HG02938 (cell line): ENCODE data around the gene CDR2.
"Not testable (repeated sequence)": the region's sequence is repeated elsewhere in the genome, so short reads cannot be mapped to it uniquely, and the experiment has no call there.

Experiments
- ATAC-seq: cut with Tn5 transposase; IDR thresholded peaks from one replicate; pipeline ENCODE4 v1.9.1; 2021; ENCODE audit warnings: mild to moderate bottlenecking, moderate library complexity; ENCODE audit not compliant: unreplicated experiment

Gene CDR2

DNA sequence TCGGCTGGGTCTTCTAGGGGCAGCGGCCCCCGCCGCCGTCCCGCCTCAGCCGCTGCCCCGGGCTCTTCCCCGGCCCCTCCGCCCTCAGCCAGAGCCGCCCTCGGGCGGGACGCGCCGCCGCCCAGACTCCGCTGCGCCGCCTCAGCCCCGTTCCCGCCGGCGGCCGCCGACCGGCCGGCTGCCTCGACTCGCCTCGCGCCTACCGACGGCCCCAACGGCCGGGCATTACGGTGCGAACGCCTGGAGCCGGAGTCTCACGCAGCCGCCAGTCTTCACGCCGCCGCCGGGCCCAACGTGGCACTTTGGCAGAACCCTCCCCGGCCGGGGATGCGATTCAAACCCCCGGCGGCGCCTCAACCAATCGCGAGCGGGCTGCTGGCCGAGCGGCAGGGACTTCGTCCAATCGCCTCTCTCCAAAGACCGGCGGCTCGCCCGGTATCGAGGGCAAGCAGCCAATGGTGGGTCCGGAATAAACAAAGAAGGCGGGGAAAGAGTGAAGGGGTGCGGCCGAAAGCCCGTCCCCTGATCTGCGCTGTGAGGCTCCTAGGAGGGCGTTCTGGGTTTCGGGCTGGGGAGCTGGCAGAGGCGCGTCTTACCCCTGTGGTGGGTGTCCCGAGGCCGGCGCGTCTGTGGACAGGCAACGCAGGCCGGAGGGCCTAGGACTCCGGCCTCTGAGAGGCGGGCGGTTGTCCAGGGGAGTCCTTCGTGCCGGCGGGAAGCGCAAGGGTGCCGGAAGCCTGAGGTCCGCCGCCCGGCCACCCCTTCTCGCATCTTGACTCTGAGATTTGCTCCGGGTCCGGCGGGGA, at the start of gene CDR2:
TSS of gene CDR2 (minus strand) at position 309 of the 806 bp plus-strand sequence. CDS start 310 bp downstream, outside the sequence.
- peak; percentile 86 for ATAC-seq

DNA sequence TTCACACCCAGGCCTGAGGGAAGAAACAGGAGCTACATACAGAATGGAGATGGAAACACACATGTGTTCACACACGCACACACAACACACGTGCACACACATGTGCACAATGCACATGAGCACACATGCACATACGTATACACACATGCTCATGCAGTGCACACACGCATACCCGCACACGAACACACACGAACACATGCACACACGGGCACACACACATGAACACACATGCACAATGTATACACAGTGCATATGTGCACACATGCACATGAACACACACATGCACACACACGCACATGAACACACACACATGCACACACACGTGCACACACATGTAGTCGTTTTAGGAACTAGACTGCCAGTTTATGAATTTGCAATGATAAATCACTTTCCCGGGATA, 49.3 kb upstream of the CDR2 start:
- no peak for ATAC-seq

DNA sequence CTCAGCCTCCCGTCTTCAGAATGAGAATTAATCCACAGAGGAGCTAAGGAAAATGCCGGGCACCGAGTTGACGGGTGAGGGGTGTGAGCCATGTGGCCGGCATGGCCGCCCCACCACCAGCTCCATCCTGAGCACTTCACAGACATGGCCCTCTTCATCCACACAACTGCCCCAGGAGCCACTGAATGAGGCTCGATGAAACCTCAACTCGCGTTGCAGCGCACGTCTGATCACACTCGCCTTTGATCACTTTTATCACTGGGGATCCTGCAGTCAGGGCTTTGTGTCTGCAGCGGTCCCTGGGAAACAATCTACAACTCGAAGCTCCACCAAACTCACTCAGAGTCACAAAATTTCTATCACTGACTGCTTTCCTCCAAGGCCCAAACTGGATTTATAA, 46.7 kb upstream of the CDR2 start:
- no peak for ATAC-seq

DNA sequence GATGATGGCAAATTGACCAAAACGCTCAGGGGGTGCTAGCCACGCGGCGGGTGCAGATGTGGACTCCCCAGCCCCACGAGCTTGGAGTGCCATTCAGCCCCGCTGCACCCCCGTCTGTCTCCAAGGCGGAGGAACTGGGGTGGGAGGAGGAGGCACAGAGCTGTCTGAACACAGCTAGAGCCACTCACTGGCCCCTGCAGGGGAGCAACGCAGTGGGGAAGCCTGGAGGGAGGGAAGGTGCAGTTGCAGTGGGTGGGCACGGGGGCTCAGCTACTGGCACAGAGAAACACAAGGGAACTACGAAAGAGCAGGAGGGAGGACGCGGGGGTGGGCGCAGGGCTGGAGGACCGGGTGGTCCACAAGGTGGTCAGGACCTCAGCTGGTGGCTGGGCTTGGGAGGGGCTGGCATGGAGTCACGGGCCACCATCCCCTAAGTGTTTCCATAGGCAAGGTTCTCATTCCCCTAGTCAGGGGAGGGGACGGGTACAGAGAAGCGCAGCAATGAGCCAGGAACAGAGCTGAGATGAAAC, 46.3 kb upstream of the CDR2 start:
- no peak for ATAC-seq

DNA sequence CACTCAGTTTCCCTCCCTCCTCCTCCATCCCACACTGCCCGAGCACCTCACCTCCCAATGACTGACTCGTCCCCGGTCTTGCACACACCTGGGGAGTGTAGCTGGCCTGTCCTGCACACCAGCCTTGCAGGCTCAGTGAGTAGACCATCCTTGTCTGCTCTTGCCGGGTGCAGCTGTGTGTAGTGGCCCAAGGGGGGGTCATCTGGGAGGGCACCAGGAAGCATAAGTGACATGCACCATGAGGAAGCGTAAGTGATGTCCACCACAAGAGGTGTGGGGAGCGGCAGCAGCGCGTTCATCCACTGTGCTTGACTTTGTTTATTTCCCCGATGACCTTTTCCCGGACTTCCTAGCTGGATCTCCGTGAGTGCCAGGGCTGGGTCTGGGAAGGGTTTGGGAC, 45.5 kb upstream of the CDR2 start:
- no peak for ATAC-seq

DNA sequence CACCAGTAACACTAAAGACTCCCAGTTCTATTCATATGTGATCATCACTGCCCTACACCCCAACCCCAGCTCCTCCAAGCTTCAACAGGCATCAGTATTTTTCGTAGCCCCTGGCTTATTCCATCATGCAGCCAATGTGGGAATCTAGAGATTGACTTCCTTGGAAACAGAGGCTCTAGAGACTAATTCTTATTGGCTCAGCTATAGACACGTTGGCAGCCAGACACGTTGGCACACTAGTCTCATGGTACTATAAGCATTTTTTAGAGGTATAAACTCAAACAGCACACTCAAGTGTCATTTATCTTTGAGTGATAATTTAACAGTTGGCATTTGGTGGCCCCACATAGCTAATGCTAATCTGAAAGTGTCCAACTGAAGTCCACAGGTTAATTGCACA, 44.4 kb upstream of the CDR2 start:
- ATAC-seq = no peak

DNA sequence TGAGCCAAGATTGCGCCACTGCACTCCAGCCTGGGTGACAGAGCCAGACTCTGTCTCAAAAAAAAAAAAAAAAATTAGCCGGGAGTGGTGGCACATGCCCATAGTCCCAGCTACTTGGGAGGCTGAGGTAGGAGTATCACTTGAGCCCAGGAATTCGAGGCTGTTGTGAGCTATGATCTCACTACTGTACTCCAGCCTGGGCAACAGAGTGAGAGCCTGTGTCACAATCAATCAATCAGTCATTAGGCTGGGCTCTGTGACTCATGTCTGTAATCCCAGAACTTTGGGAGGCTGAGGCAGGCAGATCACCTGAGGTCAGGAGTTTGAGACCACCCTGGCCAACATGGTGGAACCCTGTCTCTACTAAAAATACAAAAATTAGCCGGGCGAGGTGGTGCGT, 43.4 kb upstream of the CDR2 start:
- ATAC-seq = not testable (repeated sequence)

DNA sequence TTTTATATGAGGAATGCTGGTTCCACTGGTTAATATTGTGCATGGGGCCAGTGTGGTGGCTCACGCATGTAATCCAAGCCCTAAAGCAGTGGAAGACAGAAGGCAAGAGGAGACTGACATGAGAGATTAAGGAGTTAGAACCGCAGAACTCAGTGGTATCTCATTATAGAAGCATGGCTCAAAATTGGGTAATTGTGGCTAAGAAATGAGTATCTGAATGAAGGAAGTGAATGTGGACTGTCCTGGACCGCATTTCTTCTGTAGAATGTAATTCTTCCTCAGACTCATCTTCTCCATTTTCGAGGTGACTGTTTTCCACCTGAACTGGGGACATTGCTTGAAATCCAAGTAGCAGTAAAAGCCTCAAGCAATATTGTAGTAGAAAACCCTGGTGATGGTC, 42.6 kb upstream of the CDR2 start:
- no peak for ATAC-seq

DNA sequence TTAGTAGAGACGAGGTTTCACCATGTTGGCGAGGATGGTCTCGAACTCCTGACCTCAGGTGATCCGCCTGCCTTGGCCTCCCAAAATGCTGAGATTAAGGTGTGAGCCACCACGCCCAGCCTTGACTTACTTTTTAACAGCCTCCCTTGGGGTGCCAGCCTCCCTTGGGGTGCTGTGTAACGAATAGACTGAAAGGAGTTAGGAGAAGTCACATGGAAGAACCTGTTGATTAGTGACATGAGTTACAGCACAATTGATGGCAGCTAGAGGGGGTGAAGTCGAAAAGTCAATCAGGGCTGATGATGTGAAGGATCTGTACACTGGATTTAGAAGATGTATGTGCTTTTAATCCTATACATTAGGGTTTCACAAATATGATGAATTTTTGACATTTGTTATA, 39.4 kb upstream of the CDR2 start:
- ATAC-seq = no peak

DNA sequence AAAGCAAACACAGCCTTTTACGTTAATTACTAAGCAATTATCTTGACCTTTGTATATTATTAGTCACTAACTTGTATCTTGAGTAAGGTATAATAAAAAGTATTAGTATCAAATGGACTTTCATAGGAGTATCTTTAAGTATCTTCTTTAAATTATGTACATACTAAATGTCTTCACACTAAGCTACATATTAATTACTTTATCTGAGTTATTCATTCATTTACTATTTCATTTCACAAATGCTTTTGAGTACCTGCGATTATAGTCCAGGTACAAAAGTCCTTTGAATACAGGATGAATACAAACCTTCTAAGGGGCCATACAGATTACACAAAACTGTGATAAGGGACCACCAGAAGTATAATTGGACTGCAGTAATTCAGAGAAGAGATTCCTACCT, 33.1 kb upstream of the CDR2 start:
- no peak for ATAC-seq

DNA sequence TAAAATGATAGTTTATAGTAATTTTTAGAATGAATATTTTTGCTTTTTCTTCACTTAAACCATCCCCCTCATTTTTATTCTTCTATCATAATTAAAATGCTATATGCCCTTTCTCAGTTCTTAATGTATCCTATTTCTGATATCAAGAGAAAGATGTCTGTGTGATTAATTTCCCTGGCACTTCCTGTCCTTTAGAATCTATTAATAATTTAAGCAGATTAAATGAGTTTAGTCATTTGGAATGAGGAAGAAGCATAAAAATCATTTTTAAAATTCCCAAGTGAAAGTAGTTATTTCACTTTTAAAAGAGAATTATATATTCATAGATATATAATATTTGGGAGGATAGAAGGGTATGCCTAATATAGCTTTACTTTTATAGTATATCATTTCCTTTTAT, 27.8 kb upstream of the CDR2 start:
- no peak for ATAC-seq

DNA sequence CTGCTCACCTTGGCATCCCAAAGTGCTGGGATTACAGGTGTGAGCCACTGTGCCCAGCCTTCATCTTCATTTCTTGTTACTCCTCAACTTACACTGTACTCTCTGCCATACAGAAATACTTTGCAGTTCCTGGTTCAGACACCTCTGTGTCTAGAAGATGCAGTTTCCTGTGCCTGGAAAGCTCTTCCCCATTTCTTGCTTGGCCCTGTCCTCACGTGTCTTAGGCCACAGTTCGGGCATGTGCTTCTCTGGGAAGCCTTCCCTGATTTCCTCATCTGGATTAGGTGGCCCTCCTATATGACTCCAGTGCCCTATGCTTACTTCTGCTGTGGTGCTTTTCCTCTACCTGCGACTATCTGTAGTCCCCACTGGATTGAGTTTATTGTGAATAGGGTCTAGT, 26.5 kb upstream of the CDR2 start:
- ATAC-seq = no peak

DNA sequence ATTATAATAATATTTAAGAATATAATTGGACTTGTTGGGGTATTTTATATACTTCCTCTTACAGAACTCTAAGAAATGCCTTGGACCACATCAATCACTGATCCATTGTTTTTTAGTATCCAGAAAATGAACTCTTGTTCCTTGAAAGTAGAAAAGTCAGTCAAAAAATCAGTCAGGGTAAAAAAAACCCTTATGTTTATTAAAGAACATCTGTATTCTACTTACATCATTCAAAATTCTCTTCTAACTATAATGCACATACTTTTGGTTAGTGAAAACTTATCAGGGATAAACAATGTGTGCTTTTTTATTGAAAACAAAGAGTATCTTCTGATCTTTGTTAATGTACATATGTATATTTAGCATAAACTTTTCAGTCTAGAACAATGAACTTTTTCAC, 23.5 kb upstream of the CDR2 start:
- no peak for ATAC-seq

DNA sequence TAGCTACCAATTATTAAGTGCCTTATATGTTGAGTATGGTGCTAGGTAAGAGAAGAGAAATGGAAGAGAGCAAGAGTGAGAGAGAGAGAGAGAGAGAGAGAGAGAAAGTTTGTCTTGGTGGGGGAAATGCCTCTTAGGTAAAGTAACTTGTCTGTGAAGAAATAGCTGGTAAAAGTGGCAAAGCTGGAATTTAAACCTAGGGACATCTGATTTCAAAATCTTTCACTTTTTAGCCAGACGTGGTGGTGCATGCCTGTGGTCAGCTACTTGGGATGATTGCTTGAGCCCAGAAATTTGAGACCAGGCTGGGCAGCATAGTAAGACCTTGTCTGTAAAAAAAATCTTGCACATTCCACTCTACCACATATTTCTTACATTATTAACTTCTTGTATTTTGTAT, 23.0 kb upstream of the CDR2 start:
- ATAC-seq = no peak

DNA sequence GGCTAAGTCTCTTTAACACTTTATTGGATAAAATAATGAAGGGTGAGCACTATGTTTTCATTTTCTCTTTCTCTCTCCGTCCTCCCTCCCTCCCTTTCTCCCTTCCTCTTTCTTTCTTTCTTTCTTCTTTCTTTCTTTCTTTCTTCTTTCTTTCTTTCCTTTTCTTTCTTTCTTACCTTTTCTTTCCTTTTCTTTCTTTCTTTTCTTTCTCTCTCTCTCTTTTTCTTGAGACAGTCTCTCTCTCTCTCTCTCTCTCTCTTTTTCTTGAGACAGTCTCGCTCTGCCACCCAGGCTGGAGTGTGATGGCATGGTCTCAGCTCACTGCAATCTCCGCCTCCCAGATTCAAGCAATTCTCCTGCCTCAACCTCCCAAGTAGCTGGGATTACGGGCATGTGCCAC, 21.5 kb upstream of the CDR2 start:
- ATAC-seq = no peak

DNA sequence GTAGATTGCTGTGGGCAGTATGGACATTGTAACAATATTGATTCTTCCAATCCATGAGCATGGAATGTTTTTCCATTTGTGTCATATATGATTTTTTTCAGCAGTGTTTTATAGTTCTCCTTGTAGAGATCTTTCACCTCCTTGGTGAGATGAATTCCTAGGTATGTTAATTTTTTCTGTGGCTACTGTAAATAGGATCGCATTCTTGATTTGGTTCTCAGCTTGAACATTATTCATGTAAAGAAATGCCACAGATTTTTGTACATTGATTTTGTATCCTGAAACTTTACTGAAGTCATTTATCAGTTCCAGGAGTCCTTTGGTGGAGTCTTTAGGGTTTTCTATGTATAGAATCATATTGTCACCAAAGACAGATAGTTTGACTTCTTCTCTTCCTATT, 19.7 kb upstream of the CDR2 start:
- no peak for ATAC-seq

DNA sequence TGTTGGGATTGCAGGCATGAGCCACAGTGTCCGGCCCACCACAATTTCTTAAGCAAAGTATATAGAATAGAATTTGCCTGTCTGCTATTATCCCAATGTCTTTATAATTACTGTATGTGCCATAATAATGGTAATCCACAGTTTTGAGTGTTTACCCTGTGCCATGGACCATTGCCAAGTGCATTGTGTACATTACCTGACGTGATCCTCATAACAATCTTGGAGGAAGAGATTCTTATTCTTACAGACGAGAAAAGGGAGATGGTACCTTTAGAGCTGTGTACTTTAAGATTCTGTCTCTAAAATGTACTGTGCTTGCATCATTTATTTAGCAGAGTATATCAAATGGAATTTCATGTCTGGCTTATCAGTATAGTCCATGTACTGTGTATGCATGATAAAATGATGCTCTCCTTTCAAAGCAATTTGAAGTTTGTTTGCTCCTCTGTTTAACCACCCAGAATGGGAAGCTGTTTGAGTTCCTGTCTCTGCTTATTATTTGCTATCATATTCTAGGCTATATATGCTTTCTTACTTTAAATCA, 13.8 kb upstream of the CDR2 start:
- ATAC-seq = no peak

DNA sequence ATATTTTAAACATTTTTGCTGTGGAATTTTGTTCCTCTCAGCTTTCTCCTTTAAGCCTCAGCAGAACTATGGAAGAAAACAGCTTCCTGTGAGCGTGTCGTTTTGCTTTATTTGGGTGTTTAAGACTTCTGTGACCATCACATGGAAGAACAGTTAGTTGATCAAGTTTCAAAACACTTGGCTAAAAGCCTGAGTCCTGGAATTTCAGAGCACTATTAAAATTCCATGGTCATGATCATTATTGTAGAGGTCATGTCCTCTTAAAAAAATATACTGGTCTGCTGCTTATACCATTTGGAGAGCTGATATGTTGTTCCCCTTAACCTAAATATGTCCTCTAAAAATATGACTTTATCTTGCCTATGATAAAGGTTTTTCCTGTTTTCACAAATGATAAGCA, 12.6 kb upstream of the CDR2 start:
- ATAC-seq = no peak

DNA sequence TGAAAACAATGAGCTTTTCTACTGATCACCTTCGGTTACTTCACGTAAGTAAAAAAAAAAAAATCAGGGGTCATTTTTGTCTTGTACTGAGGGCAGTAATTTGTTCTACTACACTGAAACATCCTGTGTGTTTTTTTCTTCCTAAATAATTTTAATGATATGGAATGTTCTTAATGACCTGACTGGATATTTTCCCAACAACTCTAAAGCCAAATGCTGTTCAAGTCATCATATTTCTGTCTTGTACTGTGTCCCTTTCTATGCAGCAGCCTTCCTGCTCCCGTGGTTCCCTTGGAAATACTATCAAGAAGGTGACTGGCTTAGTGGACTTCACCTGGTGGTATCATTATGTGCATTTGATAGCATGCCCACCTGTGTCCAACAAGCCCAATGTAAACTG, 10.8 kb upstream of the CDR2 start:
- no peak for ATAC-seq

DNA sequence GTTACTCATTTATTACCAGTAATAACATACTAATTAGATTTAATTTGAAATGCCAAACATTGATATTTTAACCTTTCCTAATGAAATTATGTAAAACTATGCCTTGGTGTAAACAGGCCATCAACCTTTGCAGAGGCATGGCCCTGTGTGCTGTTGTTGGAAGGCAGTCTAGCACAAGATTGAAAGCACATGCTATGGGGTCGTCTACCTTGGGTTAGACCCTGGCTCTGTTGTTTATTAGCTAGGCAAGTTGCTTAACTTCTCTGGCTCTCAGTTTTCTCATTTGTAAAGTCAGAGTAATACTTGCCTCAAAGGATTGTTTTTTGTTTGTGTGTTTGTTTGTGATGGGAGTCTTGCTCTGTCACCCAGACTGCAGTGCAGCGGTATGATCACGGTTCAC, 9.4 kb upstream of the CDR2 start:
- ATAC-seq = no peak

DNA sequence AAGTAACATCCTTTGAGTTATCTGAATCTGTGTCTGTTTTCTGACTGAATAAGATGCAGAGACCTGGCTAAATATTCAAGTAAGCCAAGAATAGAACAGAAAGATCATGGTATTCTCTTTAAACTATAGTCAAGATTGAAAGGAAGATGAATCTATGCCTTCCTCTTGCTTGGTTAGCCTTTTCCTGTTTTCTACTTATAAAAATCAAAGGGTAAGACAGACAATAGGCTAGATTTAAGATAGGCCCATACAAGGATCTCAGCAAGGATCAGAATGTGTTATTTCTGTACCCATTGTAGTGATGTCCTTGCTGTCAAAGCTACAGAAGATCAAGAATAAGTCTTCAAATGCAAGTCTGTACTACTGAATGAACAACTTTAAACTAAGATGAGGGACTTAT, 7.0 kb upstream of the CDR2 start:
- no peak for ATAC-seq

DNA sequence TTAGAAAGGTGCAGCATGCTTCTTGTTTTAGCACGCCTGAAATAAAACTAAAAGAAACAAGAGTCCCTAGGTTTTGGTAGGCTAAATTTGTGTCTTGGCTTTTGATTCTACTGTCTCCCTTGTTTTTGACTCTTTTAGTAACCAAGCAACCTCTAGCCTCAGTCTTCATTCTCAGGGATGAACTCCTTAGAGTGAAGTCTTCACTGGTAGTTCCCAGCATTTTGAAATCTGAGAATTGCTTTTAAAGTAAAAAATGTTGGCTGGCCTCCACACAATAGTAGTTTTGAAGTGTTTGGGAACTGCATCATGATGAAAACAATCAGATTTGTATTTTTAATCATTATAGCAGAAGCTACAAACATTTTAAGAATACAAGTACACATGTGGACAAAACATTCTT, 6.1 kb upstream of the CDR2 start:
- no peak for ATAC-seq

DNA sequence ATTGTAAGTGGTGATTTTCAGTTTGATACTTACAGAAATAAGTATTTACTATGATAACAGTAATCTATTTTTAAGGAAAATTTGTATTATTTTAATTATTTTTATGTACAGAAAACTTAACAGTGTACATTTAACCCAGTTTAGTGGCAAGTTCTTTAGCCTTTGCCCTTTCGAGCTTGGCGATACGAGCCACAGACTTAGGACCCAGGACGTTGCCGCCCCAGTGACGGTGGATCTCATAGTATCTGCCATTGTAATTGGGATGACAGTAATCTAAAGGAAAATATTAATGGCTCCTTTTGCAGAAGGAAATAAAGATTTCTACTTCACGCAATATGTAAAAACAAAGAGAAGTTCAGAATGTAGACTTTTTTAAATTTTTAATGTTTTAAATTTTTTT, 5.2 kb upstream of the CDR2 start:
- ATAC-seq = no peak
